GM20000 (cell line): ENCODE measurements around the gene PAX3.

ENCODE experiments used
- DNase-seq: peaks from one replicate; pipeline ENCODE4 v3.0.0; 2012; ENCODE audit warnings: low spot score
- TF ChIP-seq, protein P1 (sequence below): IDR thresholded peaks from 2 replicates; pipeline ENCODE4 v1.5.1; 2012; ENCODE audit warnings: mild to moderate bottlenecking, control low read depth; ENCODE audit errors: extremely low read depth, missing control alignments

Gene PAX3

DNA sequence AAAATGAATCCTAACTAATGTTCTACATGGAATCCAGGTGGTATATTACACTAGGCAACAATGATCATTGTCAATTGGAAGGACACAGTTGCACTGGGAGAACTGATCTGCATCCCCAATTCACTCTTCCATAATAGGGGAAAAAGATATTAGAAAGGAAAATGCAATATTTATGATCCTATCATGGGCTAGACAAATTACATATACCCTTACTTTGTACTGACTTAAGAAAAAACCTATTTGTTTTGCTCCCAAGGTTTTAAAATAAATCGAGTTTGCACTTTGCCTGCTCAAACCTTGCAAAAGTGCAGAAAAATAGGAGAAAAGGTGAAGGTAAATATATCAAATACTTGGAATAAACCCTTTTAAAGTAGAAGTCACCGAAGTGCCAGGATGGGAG lies 11.0 kb upstream of the PAX3 start:
- peak; percentile 6 for DNase-seq
- TF ChIP-seq, protein P1, sequence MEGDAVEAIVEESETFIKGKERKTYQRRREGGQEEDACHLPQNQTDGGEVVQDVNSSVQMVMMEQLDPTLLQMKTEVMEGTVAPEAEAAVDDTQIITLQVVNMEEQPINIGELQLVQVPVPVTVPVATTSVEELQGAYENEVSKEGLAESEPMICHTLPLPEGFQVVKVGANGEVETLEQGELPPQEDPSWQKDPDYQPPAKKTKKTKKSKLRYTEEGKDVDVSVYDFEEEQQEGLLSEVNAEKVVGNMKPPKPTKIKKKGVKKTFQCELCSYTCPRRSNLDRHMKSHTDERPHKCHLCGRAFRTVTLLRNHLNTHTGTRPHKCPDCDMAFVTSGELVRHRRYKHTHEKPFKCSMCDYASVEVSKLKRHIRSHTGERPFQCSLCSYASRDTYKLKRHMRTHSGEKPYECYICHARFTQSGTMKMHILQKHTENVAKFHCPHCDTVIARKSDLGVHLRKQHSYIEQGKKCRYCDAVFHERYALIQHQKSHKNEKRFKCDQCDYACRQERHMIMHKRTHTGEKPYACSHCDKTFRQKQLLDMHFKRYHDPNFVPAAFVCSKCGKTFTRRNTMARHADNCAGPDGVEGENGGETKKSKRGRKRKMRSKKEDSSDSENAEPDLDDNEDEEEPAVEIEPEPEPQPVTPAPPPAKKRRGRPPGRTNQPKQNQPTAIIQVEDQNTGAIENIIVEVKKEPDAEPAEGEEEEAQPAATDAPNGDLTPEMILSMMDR: no peak

DNA sequence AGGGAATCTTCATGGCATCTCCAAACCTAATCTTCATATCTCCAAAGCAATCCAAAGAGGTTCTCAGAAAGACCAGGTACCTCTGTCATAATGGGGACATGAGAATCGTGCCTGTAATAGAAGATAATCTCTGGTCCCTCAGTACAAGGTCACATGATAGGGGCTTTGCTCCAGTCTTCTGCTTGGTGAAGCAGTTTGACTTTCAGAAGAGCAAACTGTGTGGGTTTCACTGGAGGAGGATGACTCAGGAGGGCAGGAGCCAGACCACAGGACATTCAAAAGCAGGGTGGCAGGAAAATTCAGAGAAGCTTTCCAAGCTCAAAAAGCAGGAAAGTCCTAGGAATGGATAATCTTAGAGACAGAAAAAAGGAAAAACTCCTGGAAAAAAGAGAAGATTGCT lies 10.6 kb upstream of the PAX3 start:
- DNase-seq: no peak
- TF ChIP-seq, protein P1: no peak

DNA sequence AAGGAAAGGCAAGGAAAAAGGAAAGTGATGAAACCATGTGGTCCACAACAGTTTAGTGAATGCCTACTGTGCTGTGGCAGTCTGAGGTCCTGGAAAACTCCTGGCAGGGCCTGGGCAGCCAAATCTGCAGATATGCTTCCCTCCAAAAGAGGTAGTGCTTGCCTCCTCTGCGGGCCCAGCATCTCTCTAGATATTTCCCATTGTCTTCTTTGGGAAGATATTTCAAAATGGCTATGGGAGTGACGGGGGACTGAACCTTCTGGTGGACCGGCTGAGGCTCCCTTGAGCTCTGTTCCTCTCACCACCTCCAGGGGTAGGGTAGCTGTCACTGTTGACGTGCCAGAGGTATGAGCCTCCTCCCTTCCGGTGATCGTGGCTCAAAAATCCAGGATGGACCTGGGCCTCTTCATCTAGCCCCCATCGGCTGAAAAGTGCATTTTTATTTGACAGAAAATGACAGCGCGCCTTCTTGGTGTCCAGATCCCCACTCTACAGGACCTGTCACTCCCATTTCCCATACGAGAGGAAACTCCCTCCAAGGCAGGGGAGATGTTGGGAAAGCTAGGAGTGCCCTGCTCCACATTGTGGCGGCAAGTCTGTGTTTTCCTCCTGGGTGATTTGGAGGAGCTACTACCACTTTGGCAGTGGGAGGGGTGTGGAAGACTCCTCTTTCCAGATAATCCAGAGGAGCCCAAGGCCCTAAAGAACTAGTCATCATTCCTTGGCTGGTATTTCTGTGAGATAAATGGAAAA lies 9.4 kb upstream of the PAX3 start:
- no peak for DNase-seq
- TF ChIP-seq, protein P1: no peak

DNA sequence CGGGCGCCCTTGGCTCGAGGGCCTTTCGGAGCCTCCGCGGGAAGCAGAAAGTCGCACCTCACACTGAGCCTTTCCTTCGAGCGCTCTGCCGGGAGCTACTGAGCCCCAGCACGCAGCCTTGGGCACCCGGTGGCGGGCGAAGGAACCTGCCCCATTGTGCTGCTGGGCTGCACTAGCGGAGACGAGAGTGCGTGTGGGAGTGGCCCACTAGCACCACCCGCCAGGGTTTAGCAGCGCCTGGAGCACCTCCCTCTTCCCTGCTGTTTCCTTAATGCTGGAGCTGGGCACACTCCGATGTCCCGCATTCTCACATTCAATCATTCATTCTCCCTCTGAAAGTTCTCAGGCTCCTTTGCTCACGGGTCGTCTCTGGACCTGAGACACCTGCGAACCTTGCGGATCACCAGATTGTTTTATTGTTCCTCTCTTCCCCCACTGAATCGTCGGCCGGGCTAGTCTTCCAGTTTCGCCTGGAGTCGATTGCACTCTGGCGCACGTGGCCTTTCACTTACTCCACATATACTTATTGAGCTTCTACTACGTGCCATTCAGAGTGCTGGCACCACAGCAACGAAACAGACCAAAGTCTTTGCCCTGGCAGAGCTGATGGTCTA lies 8.5 kb upstream of the PAX3 start:
- TF ChIP-seq, protein P1: no peak
- no peak for DNase-seq

DNA sequence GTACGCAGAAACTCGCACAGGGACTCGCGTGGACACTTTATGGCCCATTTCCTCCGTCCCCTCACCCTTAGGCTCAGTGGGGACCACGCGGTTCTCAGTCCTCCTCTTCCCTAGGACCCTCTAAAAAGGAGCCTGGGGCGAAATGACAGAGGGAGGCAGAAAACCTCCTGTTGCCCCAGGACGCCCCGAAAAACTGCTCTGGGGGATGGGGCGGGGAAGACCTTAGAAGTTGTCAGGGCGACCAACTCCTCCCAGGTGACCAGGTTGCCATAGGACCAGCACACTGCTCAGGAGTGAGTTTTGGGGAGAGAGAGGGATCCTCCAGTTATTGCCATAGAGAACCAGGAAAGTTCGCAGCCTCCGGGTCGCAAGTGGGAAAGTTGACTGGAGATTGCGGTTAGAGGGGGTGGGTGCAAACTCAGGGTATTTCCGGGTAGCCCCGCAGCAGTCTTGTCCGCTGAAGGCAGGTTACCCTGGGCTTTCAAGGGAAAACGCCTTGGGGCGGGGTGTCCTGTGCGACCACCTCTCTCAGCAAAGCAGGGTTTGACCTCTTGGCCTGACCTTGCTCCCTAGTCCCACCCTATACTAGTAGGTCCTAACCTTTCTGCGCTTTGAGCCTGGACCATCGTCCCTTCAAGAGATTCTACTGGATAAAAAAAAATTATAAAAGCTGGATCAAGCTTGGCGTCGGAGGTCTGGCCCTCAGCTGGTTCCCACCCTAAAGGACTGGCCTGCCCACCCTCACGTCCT lies 7.8 kb upstream of the PAX3 start:
- DNase-seq: no peak
- TF ChIP-seq, protein P1: no peak

DNA sequence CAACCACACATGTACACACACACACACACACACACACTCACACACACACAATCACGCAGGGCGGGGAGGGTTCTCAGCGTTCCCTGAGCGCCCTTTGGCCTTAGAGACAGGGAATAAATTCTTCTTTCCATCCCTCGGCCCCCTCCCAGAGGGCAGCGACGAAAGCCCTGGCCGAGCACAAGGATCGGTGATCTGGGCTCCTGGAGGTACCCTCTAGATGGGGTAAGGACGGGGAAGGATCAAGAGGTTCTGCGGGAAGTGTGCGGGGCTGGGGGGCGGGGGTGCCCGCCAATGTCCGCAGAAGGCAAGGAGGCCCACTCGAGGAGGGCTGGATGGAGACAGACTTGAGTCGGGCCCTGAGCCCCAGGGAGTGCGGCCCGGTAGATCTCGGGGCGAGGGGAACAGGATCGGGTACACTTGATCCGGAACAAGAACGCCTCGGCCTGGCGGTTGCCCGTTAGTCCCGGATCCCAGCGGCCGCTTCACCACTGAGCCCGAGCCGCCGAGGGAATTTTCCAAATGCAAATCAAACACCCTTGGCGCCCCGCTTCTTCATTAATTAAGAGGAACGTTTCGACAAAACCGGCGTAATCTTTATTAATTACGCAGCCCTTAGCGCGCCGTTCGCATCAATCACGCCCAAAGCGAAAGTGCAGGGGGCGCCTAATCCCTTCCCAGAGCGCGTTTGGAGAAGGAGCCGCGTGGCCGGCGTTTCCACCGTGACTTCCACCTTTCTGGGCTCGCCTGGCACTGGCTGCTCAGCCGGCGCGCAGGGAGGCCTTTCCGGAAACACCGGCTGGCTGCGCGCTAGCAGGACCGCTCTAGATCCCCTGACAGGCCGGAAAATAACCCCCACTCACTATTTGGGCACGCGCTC lies 7.0 kb upstream of the PAX3 start:
- TF ChIP-seq, protein P1: no peak
- DNase-seq: no peak
